Measurements from ENCODE around the gene ZFP3.
"Not testable (repeated sequence)": the region's sequence is repeated elsewhere in the genome, so short reads cannot be mapped to it uniquely, and the experiment has no call there.

Gene ZFP3

DNA sequence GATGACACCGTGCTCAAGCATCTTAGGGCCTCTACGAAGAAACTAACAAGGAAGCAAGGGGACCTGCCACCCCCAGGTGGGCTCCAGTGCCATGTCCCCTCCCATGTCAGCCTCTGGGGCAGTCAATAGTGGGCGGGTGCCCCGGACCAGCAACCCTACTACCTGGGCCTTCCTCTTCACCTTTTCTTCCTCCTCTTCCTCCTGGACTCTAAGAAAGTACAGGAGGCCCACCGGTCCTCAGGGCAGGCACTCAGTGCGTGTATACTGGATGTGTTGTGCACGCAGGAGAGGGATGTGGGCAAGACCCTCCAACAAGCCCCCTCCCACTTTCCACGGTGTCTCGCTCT, 59.9 kb downstream of the ZFP3 start:
- not testable (repeated sequence) for ATAC-seq (ENCODE audit: low read depth); H3K36me3 ChIP-seq (ENCODE audit: low read depth); H3K4me1 ChIP-seq (ENCODE audit: insufficient read depth, poor library complexity, severe bottlenecking); H3K4me3 ChIP-seq (ENCODE audit: severe bottlenecking); H3K27ac ChIP-seq (ENCODE audit: poor library complexity, severe bottlenecking); DNase-seq (ENCODE audit: low spot score); H3K9me3 ChIP-seq (ENCODE audit: severe bottlenecking); H3K27me3 ChIP-seq (ENCODE audit: insufficient read depth, poor library complexity, severe bottlenecking)

DNA sequence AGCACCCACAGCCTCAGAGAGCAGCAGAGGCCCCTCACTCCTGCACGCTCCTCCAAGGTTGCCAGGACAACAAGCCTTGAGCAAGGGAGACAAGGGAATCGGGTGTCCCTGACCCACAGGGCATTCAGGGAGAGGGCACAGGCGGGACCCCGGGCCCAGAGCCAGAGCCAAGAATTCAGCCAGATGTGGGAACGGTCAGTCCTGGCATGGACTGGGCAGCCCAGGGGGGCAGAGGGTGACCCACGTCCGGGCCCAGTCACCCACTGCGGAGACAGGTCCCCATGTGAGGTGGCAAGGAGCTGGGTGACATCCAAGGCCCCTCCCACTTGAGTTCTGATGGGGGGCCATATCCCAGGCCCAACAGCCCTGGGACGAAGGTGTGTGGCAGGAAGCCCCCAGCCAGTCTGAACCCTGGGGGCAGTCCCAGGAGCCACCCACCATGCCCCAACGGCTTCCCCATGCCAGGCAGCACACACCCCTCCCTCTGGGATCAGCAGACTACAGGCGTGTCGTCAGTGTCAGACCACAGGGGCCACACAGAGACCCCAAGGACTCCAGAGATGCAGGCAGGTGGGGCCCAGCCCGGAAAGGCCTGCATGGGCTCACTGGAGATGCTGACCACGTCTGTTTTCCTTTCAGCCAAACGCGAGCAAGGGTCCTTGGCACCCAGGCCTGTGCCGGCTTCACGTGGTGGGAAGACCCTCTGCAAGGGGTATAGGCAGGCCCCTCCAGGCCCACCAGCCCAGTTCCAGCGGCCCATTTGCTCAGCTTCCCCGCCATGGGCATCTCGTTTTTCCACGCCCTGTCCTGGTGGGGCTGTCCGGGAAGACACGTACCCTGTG, 60.6 kb downstream of the ZFP3 start:
- no peak for ATAC-seq (ENCODE audit: low read depth)
- H3K4me3 ChIP-seq (ENCODE audit: severe bottlenecking) = no peak overlapping the region
- no peaks in the 10 kb centered on the region for H3K4me1 ChIP-seq (ENCODE audit: insufficient read depth, poor library complexity, severe bottlenecking)
- DNase-seq (ENCODE audit: low spot score) = no peak
- no peak overlapping the region for H3K27ac ChIP-seq (ENCODE audit: poor library complexity, severe bottlenecking)
- no peaks in the 10 kb centered on the region for H3K36me3 ChIP-seq (ENCODE audit: low read depth)
- no peaks in the 10 kb centered on the region for H3K27me3 ChIP-seq (ENCODE audit: insufficient read depth, poor library complexity, severe bottlenecking)
- no peaks in the 10 kb centered on the region for H3K9me3 ChIP-seq (ENCODE audit: severe bottlenecking)
- TF ChIP-seq, protein P1, sequence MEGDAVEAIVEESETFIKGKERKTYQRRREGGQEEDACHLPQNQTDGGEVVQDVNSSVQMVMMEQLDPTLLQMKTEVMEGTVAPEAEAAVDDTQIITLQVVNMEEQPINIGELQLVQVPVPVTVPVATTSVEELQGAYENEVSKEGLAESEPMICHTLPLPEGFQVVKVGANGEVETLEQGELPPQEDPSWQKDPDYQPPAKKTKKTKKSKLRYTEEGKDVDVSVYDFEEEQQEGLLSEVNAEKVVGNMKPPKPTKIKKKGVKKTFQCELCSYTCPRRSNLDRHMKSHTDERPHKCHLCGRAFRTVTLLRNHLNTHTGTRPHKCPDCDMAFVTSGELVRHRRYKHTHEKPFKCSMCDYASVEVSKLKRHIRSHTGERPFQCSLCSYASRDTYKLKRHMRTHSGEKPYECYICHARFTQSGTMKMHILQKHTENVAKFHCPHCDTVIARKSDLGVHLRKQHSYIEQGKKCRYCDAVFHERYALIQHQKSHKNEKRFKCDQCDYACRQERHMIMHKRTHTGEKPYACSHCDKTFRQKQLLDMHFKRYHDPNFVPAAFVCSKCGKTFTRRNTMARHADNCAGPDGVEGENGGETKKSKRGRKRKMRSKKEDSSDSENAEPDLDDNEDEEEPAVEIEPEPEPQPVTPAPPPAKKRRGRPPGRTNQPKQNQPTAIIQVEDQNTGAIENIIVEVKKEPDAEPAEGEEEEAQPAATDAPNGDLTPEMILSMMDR (IDR thresholded peaks at IDR 0.05; ENCODE audit: poor library complexity, severe bottlenecking) = no peak

DNA sequence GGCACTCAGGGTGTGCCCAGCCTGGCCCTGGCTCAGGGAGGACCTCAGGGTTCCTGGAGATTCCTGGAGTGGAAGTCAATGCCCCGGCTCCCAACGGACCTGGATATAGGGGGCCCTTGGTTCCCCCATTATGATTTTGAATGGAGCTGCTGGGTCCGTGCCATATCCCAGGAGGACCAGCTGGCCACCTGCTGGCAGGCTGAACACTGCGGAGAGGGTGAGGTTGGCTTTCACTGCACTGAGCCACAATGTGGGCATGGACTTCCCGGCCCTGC, 61.1 kb downstream of the ZFP3 start:
- no peak overlapping the region for H3K27ac ChIP-seq (ENCODE audit: poor library complexity, severe bottlenecking)
- TF ChIP-seq, protein P1 (IDR thresholded peaks at IDR 0.05; ENCODE audit: poor library complexity, severe bottlenecking) = no peak
- no peaks in the 10 kb centered on the region for H3K4me1 ChIP-seq (ENCODE audit: insufficient read depth, poor library complexity, severe bottlenecking)
- no peaks in the 10 kb centered on the region for H3K27me3 ChIP-seq (ENCODE audit: insufficient read depth, poor library complexity, severe bottlenecking)
- no peak overlapping the region for H3K4me3 ChIP-seq (ENCODE audit: severe bottlenecking)
- no peaks in the 10 kb centered on the region for H3K36me3 ChIP-seq (ENCODE audit: low read depth)
- ATAC-seq (ENCODE audit: low read depth) (no peak), DNase-seq (ENCODE audit: low spot score) (no peak)
- H3K9me3 ChIP-seq (ENCODE audit: severe bottlenecking) = no peaks in the 10 kb centered on the region

DNA sequence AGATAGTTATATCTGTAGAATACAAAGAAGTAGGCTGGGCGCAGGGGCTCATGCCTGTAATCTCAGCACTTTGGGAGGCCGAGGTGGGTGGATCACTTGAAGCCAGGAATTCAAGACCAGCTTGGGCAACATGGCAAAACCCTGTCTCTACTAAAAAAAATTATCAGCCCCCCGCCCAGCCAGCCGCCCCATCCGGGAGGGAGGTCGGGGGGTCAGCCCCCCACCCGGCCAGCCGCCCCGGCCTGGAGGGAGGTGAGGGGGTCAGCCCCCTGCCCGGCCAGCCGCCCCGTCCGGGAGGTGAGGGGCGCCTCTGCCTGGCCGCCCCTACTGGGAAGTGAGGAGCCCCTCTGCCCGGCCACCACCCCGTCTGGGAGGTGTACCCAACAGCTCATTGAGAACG, 64.6 kb downstream of the ZFP3 start:
- H3K9me3 ChIP-seq (ENCODE audit: severe bottlenecking); H3K4me3 ChIP-seq (ENCODE audit: severe bottlenecking); H3K36me3 ChIP-seq (ENCODE audit: low read depth); DNase-seq (ENCODE audit: low spot score); H3K27me3 ChIP-seq (ENCODE audit: insufficient read depth, poor library complexity, severe bottlenecking); H3K27ac ChIP-seq (ENCODE audit: poor library complexity, severe bottlenecking); ATAC-seq (ENCODE audit: low read depth); H3K4me1 ChIP-seq (ENCODE audit: insufficient read depth, poor library complexity, severe bottlenecking): not testable (repeated sequence)

All from RWPE2 (cell line).